ENCODE measurements around the gene TYMP.

Gene TYMP

DNA sequence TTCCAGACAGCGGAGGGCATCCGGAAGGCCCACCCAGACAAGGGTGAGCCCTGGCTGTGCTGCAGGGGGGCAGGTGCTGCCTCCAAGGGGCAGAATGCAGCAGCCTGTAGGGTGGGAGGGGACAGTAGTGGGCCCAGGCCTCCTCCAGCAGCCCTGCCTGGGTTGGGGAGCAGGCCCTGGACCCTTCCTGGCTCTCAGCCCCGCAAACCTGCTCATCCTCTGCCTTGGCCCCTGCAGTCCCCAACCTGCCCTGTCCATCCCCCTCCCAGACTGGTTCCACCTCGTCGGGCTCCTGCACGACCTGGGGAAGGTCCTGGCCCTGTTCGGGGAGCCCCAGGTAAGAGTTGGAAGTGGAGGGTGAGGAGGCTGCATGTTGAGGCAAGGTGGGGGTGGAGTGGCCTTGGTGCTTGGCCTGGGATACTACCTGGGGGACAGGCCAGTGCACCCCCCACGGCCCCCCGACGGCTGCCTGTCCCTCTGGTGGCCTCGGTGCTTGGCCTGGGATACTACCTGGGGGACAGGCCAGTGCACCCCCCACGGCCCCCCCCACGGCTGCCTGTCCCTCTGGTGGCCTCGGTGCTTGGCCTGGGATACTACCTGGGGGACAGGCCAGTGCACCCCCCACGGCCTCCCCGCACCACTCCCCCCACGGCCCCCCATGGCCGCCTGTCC, 41.7 kb downstream of the TYMP start:
- Mint-ChIP-seq H3K4me3 (no peak overlapping the region), H3K36me3 (ENCODE audit: low read depth) (no peaks in the 10 kb centered on the region), H3K9me3 (no peaks in the 10 kb centered on the region), H3K4me1 (peaks cover 35% of the 10 kb centered on the region), H3K27ac (no peak overlapping the region), H3K27me3 (ENCODE audit: low read depth, poor library complexity) (peaks cover 10% of the 10 kb centered on the region)
- no peak for DNase-seq
- TF ChIP-seq, protein P1, sequence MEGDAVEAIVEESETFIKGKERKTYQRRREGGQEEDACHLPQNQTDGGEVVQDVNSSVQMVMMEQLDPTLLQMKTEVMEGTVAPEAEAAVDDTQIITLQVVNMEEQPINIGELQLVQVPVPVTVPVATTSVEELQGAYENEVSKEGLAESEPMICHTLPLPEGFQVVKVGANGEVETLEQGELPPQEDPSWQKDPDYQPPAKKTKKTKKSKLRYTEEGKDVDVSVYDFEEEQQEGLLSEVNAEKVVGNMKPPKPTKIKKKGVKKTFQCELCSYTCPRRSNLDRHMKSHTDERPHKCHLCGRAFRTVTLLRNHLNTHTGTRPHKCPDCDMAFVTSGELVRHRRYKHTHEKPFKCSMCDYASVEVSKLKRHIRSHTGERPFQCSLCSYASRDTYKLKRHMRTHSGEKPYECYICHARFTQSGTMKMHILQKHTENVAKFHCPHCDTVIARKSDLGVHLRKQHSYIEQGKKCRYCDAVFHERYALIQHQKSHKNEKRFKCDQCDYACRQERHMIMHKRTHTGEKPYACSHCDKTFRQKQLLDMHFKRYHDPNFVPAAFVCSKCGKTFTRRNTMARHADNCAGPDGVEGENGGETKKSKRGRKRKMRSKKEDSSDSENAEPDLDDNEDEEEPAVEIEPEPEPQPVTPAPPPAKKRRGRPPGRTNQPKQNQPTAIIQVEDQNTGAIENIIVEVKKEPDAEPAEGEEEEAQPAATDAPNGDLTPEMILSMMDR (IDR thresholded peaks at IDR 0.05) = no peak

DNA sequence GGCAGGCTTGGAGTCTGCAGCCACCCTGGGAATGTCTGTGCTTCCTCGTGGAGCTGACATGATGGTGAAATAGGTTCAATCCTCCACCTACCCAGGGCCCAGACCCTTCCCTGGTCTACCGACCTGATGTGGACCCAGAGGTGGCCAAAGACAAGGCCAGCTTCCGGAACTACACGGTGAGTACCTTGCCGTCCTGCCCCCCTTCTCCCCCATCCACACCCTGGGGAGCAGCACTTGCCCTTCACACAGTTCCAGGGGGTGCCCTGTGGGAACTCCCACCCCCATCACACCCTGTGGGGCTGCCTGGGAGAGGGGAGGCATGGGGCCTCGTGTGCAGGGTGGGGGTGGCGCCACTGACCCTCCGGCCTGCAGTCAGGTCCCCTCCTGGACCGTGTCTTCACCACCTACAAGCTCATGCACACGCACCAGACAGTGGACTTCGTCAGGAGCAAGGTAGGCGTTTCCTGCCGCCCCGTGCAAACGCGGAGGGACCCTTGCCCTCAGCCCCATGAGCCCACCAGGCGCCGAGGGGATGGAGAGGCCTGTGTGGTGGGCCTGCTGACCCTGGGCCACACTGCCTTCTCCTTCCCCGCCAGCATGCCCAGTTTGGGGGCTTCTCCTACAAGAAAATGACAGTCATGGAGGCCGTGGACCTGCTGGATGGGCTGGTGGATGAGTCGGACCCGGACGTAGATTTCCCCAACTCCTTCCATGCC, 42.4 kb downstream of the TYMP start:
- TF ChIP-seq, protein P1 (IDR thresholded peaks at IDR 0.05) = no peak
- H3K4me3 Mint-ChIP-seq = no peak overlapping the region
- no peak for DNase-seq
- no peaks in the 10 kb centered on the region for H3K9me3 Mint-ChIP-seq
- no peak overlapping the region for H3K27ac Mint-ChIP-seq
- peaks cover 35% of the 10 kb centered on the region for H3K4me1 Mint-ChIP-seq
- H3K36me3 Mint-ChIP-seq (ENCODE audit: low read depth) = no peaks in the 10 kb centered on the region
- H3K27me3 Mint-ChIP-seq (ENCODE audit: low read depth, poor library complexity) = peaks cover 10% of the 10 kb centered on the region

DNA sequence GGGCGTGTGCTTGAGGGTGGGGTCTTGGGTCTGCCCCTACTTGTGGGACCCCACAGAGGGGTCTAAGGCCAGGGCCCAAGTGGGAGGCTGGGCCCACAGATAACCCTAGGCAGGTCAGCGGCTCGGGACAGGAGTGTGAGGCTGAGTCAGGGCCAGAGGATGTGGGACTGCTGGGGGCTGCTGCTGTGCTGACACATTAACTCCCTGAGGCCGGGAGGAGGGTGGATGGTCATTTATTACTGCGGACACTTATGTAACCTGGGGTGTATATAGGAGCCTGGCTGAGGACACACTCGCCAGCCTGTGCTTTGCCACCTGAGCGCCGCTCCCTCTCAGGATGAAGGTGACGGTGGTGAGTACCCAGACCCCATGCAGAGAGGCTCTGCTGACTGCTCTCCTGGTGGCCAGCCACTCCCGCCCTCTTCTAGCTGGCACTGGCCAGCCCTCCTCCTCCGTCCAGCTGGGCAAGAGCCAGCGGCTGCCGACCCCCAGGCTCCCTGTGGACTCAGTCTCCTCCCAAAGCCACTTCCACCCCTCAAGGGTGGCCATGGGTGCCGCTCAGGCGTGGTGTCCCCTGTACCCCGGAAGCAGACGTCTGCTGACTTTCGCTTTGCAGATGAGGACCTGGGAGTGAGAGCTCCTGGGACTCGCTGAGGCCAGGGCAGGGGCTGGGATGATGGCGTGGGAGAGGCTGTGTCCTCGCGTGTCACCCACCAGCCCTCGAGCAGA, 43.1 kb downstream of the TYMP start, which contains the start of gene MIOX:
Gene MIOX, plus strand, starts transcription at position 299 of the 729 bp plus-strand sequence. Its CDS starts 39 bp downstream, at position 338.
- H3K4me3 Mint-ChIP-seq = no peak within 1 kb of the TSS
- no peaks in the 10 kb centered on the region for H3K9me3 Mint-ChIP-seq
- peaks cover 35% of the 10 kb centered on the region for H3K4me1 Mint-ChIP-seq
- peak within 1 kb of the TSS; percentile 90 for H3K27ac Mint-ChIP-seq
- no peaks in the 10 kb centered on the region for H3K36me3 Mint-ChIP-seq (ENCODE audit: low read depth)
- H3K27me3 Mint-ChIP-seq (ENCODE audit: low read depth, poor library complexity) = peaks cover 10% of the 10 kb centered on the region
- TF ChIP-seq, protein P1 (IDR thresholded peaks at IDR 0.05) = no peak
- DNase-seq = no peak

DNA sequence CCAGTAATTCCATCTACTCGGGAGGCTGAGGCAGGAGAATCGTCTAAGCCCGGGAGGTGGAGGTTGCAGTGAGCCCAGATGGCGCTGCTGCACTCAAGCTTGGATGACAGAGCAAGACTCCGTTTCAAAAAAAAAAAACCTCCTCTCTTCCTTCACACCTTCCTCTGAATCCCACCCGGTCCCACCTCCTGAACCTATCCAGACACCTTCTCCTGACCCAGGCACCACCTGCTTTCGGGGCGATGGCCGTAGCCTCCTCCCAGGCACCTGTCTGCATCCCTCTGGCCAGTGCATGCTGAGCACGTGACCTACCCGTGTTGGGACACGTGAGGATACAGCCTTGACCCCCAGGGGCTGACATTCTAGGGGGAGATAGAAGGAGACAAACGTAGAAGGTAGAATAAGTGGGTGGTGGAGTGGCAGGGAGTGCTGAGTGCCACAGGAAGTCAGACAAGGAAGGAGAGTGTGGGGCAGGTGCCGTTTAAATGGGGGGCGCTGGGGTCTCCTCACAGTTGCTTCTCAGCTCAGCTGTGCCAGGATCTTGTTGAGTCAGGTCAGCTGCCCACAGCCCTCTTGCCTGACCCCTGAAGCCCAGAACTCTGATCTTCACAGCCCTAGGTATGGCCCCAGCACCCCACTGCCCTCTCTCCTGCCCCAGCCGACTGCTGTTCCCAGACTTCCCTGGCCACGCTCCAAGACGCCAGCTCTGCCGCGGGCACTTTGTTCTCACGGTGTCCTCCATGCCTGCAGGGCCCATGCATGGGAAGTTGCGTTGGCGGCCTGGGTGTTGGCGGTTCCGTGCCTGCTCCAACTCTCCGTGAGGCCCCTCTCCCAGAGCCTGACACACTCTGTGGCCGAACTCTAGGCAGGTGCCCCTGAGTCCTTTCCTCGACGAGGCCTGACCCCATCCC, 44.3 kb downstream of the TYMP start:
- peaks cover 15% of the 10 kb centered on the region for H3K27me3 Mint-ChIP-seq (ENCODE audit: low read depth, poor library complexity)
- no peak overlapping the region for H3K4me3 Mint-ChIP-seq
- H3K27ac Mint-ChIP-seq = peak overlapping the region; percentile 90
- H3K4me1 Mint-ChIP-seq = peaks cover 27% of the 10 kb centered on the region
- no peaks in the 10 kb centered on the region for H3K36me3 Mint-ChIP-seq (ENCODE audit: low read depth)
- no peaks in the 10 kb centered on the region for H3K9me3 Mint-ChIP-seq
- DNase-seq = no peak
- TF ChIP-seq, protein P1 (IDR thresholded peaks at IDR 0.05) = no peak

DNA sequence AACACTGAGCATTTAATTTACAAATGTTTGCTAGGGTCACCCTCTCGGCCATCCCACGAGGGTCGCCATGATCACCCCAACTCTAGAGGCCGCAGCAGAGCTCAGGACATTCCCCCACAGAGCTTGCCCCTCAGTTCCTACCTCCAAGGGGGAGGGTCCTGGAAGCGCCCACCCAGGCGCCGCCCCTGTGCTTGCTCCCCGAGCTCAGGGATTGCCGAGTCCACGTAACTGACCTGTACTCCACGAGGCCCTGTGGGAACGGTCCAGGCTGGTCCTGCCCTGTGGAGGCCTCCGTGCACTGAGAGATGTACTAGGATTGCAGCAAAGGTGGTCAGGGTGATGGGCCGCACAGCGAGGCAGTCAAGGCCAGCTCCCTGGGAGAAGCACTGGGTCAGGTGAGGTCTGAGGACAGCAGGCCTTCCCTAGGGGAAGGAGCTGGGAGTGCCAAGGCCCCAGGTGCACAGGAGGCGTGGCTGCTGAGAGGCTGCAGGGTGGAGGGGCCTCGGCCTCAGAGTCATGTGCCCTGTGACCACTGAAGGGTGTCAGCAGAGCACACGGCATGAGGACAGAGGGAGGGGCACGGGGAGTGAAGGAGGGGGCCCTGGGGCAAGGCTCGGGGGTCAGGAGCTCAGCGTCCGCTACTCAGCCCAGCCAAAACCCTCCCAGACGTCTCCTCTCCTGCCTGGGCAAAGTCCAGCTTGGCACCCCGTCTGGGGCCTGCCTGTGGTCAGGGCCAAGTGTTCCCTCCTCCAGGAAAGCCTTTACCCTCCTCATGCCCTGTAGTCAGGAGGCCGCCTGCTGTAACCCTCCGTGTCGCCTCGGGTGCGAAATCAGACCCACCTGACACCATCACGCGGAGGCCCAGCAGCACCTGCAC, 45.6 kb downstream of the TYMP start:
- peaks cover 34% of the 10 kb centered on the region for H3K4me1 Mint-ChIP-seq
- TF ChIP-seq, protein P1 (IDR thresholded peaks at IDR 0.05) = no peak
- no peak overlapping the region for H3K27ac Mint-ChIP-seq
- no peak for DNase-seq
- no peaks in the 10 kb centered on the region for H3K36me3 Mint-ChIP-seq (ENCODE audit: low read depth)
- peaks cover 8% of the 10 kb centered on the region for H3K9me3 Mint-ChIP-seq
- no peak overlapping the region for H3K4me3 Mint-ChIP-seq
- H3K27me3 Mint-ChIP-seq (ENCODE audit: low read depth, poor library complexity) = peaks cover 28% of the 10 kb centered on the region
